KOPT-K1 (cell line): ENCODE measurements around the gene RASGRP1.

Source experiments
- H3K27ac ChIP-seq: fragments of 200-600 bp; sonication (generic); 2 replicates; pipeline ENCODE4 v1.5.1; 2016; ENCODE audit warnings: antibody characterized with exemption, mild to moderate bottlenecking, low read depth, low read length; ENCODE audit not compliant: poor library complexity, severe bottlenecking
- H3K36me3 ChIP-seq: fragments of 200-600 bp; sonication (generic); 2 replicates; pipeline ENCODE4 v1.5.1; 2017; ENCODE audit warnings: antibody characterized with exemption, mild to moderate bottlenecking, low read length, moderate library complexity; ENCODE audit not compliant: insufficient read depth
- H3K9me3 ChIP-seq: fragments of 200-600 bp; sonication (generic); 2 replicates; pipeline ENCODE4 v1.5.1; 2017; ENCODE audit warnings: antibody characterized with exemption, low read length, mild to moderate bottlenecking; ENCODE audit not compliant: insufficient read depth, poor library complexity, severe bottlenecking

The RASGRP1 gene

GRCh38 chr15:38479756-38480155 is 84.9 kb downstream of the RASGRP1 start:
- no peak overlapping the region for H3K27ac ChIP-seq
- H3K9me3 ChIP-seq: no peaks in the 10 kb centered on the region
- peaks cover 60% of the 10 kb centered on the region for H3K36me3 ChIP-seq

DNA sequence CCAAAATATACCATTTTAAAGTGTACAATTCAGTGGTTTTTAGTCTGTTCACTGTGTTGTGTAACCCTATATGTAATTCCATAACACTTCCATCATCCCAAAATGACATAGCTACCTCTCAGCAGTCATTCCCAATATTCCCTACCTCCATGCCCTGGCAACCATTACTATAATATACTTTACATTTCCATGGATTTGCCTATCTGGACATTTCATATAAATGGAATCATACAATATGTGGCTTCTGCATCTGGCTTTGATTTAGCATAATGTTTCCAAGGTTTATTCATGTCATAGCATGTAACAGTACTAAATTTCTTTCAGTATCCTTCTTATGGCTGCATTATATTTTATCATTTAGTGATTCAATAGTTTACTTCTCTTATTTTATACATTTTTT is 85.3 kb downstream of the RASGRP1 start:
- Histone ChIP-seq H3K27ac (no peak overlapping the region), H3K36me3 (peaks cover 65% of the 10 kb centered on the region), H3K9me3 (no peaks in the 10 kb centered on the region)

DNA sequence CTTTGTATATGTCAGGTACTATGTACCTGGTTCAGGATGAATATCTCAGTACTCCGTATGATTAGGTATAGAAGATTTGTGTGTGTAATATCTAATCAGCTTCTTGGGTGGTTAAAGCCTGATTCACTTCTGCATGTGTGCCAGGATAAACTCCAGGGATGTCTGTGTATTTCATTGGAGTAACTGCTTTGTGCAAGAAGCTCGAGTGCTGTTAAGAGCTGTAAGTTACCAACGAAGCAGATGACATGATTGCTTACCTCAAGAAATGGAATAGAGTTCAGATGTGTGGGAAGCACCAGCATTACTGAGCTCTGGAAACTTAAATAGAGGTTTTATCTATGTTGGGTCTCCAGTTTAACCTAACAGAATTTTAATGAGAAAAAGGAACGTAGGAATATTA is 87.0 kb downstream of the RASGRP1 start:
- Histone ChIP-seq H3K36me3 (peaks cover 65% of the 10 kb centered on the region), H3K27ac (no peak overlapping the region), H3K9me3 (no peaks in the 10 kb centered on the region)

DNA sequence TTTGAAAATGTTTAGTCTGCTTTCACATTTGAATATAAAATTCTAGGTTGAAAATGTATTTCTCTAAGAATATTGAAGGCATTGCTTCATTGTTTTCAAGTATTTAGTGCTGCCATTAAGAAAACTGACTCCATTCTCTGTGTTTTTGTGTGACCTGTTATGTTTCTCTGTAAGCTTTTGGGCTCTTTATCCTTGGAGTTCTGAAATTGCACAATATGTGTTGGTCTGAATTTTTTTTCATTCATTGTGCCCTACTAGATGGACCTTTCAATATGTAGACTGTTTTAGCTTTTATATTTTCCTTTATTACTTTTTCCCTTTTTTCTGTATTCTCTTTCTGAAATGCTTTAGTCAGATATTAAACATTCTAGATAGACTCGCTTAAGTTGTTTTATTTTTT is 88.5 kb downstream of the RASGRP1 start:
- no peaks in the 10 kb centered on the region for H3K9me3 ChIP-seq
- no peak overlapping the region for H3K27ac ChIP-seq
- peaks cover 49% of the 10 kb centered on the region for H3K36me3 ChIP-seq

- Histone ChIP-seq H3K27ac (no peak overlapping the region), H3K9me3 (no peaks in the 10 kb centered on the region), H3K36me3 (peaks cover 55% of the 10 kb centered on the region)
Observed at GRCh38 chr15:38475361-38475760, 89.3 kb downstream of the RASGRP1 start.

GRCh38 chr15:38474155-38474757 is 90.4 kb downstream of the RASGRP1 start:
- H3K9me3 ChIP-seq: no peaks in the 10 kb centered on the region
- no peak overlapping the region for H3K27ac ChIP-seq
- H3K36me3 ChIP-seq: peaks cover 50% of the 10 kb centered on the region

GRCh38 chr15:38471974-38472373 is 92.6 kb downstream of the RASGRP1 start:
- H3K9me3 ChIP-seq: no peaks in the 10 kb centered on the region
- peaks cover 40% of the 10 kb centered on the region for H3K36me3 ChIP-seq
- H3K27ac ChIP-seq: no peak overlapping the region

GRCh38 chr15:38470816-38471215 is 93.8 kb downstream of the RASGRP1 start:
- H3K36me3 ChIP-seq: peaks cover 29% of the 10 kb centered on the region

DNA sequence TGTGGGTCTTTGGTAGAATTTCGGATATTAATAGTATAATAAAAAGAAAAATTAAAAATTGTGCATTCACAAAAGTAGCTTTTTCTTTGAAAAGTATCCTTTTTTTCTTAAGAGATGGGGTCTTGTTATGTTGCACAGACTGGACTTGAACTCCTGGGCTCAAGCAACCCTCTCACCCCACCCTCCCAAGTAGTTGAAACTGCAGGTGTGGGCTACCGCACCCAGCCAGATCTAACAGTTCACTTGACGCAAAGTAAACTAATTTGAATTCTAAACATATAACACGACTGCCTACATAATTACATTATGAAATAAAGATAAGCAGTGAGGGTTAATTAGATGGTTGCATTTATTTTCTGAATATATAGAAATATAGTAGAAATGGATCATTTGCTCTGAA is 99.9 kb downstream of the RASGRP1 start:
- H3K27ac ChIP-seq: no peak overlapping the region
- peaks cover 4% of the 10 kb centered on the region; the same call in 1 of the 2 replicates for H3K36me3 ChIP-seq
- no peaks in the 10 kb centered on the region for H3K9me3 ChIP-seq

More at GRCh38 chr15:38470816-38471215, 93.8 kb downstream of the RASGRP1 start:
- H3K27ac ChIP-seq: no peak overlapping the region
- no peaks in the 10 kb centered on the region for H3K9me3 ChIP-seq

- Histone ChIP-seq H3K9me3 (no peaks in the 10 kb centered on the region), H3K27ac (no peak overlapping the region), H3K36me3 (peaks cover 4% of the 10 kb centered on the region; the same call in 1 of the 2 replicates)
Observed at GRCh38 chr15:38463893-38464292, 100.7 kb downstream of the RASGRP1 start.

GRCh38 chr15:38461066-38461833 is 103.4 kb downstream of the RASGRP1 start:
- Histone ChIP-seq H3K27ac (no peak overlapping the region), H3K36me3 (no peaks in the 10 kb centered on the region), H3K9me3 (no peaks in the 10 kb centered on the region)

DNA sequence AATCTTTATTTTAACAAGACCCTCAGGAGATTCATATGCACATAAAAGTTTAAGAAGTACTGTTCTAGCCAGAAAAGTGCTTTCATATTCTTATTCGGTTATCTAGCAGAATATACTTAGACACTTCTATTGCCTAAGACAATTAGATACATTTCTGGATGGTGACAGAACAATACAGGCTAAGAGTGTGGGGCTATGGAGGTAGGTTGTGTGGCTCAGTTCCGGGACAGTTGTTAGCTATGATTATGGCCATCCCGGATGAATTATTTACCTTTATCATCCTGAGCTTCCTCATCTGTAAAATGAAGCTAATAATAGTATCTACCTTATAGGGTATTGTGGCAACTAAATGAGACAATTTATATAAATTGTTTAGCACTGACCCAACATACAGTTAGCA is 104.1 kb downstream of the RASGRP1 start:
- no peaks in the 10 kb centered on the region for H3K36me3 ChIP-seq
- no peaks in the 10 kb centered on the region for H3K9me3 ChIP-seq
- H3K27ac ChIP-seq: no peak overlapping the region

DNA sequence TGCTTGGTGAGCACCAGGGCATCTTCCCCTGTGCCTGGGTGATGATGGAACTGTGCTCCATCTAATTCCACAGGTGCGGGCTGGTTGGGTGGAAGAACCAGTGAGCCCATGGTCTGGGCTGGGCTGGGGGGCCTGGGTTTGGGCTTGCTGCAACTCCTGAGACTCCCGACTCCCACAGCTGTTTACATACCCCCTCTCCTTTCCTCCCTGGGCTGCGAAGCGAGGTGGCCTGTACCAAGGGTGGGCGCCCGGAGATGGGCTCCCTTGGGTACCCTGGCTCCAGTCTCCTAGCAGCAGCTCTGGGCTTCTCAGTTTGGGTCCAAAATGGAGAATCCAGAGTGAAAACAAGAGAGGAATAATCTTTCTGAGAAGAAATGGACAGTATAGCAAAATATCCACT is 105.1 kb downstream of the RASGRP1 start:
- no peaks in the 10 kb centered on the region for H3K9me3 ChIP-seq

DNA sequence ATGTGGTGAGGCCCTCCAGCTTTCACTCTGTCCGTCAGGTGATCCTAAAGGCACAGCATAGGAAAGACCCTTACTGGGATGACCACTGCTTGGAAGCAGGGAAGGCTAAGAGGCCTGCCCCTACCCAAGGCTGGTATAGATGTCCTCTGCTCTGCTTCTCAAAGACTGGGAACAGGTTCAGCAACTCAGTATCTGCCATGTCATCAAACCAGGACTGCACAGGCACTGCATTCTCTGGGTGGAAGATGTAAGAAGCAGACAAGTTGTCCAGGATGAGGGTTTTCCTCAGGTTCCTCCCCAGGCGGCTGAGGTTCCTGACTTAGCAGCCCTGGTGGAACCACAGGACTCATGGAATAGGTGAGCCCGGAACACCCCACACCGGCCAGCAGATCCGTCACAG is 106.0 kb downstream of the RASGRP1 start:
- H3K27ac ChIP-seq: no peak overlapping the region
- H3K36me3 ChIP-seq: no peaks in the 10 kb centered on the region
- H3K9me3 ChIP-seq: no peaks in the 10 kb centered on the region

More for the DNA sequence above, 105.1 kb downstream of the RASGRP1 start:
- Histone ChIP-seq H3K27ac (no peak overlapping the region), H3K36me3 (no peaks in the 10 kb centered on the region)

DNA sequence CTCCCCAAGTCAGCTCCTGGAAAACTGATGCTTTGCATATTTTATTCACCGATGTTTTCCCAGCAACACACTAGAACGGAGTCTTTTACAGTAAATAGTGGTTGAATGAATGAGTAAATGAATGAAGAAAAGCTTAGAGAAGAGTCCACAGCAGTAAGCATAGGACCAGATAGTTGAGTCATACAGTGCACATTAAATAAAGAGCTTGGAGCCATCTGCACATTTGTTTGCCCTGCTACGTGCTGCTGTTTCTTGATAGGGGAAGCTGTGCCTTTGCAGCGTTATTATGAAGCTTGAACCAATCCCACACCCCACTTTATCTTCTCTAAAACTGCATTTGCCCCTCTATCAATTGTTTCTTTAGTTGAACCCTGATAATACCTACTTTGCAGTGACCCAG is 109.5 kb downstream of the RASGRP1 start:
- H3K9me3 ChIP-seq: no peaks in the 10 kb centered on the region
- no peaks in the 10 kb centered on the region for H3K36me3 ChIP-seq
- H3K27ac ChIP-seq: peak overlapping the region; percentile 77

GRCh38 chr15:38454696-38455090 is 109.9 kb downstream of the RASGRP1 start:
- peak overlapping the region; percentile 77 for H3K27ac ChIP-seq
- H3K36me3 ChIP-seq: no peaks in the 10 kb centered on the region
- no peaks in the 10 kb centered on the region for H3K9me3 ChIP-seq
